Lower leg skin (tissue), 4 donors: ENCODE data around the gene GNG2. TPM values are rescaled to one million over a fixed set of nuclear protein-coding genes. Genes with fewer than 3 reads are reported as not detected.

ENCODE experiments used
- DNase-seq, 2 donors: peaks; one replicate each; pipeline ENCODE4 v3.0.0-alpha.2; 2019; ENCODE audit warnings: low spot score in 2 of 2
- H3K4me3 ChIP-seq: fragments of 200-600 bp; sonication (generic); 2 replicates; pipeline ENCODE4 v1.5.1; 2017; ENCODE audit warnings: mild to moderate bottlenecking, low read depth; ENCODE audit not compliant: poor library complexity, severe bottlenecking
- POLR2A ChIP-seq, 2 donors: fragments of 450-650 bp; IDR thresholded peaks; one replicate each; pipeline ENCODE4 v1.6.1; 2016 to 2017; ENCODE audit warnings: antibody characterized with exemption in 2 of 2, mild to moderate bottlenecking in 1 of 2, moderate library complexity in 1 of 2
- WGBS, 2 donors: methylation state at CpG; one replicate each; pipeline ENCODE4 v1.1.5; 2018; 5-methylcytosine and 5-hydroxymethylcytosine counted together
- intact Hi-C: fragments of 100-400 bp; cut with DNase I; formaldehyde crosslinking; loops from one replicate; pipeline ENCODE4 v1.15.0; 2023; ENCODE audit warnings: low total_unique reads
- total RNA-seq, 4 donors: library from RNA; depleted of rRNA; stranded (reverse); fragments of >200 nt; gene quantifications; one replicate each; pipeline ENCODE4 v1.1.0, GENCODE V29; 2016
- TF ChIP-seq, protein P1 (sequence below), 3 donors: fragments of 450-650 bp; IDR thresholded peaks; one replicate each; pipeline ENCODE4 v1.5.1; 2016; ENCODE audit warnings: antibody characterized with exemption in 3 of 3, mild to moderate bottlenecking in 3 of 3, moderate library complexity in 2 of 3

Gene GNG2
- total RNA-seq, 4 donors from 2014 or later, result 4.0 to 6.6 (median 5.0) TPM

DNA sequence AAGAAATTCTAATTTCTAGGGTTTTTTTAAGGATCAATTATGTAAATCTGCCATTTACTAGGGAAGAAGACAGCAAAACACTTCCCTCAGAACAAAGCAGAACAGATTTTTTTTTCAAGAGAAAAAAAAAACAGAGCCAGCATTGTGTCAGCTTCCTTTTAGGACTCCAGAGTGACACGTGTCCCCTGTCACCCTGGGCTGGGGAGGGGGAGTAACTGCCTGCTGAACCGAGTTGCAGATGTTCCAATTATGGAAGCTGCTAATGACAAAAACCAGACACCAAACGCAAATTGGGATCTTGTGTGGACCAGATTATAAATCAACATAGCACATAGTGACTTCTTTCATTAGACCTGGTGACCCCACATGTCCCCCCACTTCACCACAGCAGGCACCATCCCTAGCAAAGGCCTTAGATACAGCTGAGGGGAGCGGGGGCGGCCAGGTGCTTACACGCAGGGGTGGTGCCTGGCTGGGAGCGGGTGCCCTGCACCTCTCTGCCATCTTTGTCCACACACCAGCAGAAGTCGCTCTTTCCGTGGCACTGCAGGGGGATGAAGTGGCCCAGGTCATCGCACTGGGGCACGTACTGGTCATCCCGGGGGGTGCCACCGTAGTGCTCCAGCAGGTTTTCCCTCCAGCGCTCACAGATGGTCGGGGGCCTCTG is 154.3 kb downstream of the GNG2 start:
- no peak for TF ChIP-seq POLR2A (IDR thresholded peaks at IDR 0.05)
- TF ChIP-seq, protein P1, sequence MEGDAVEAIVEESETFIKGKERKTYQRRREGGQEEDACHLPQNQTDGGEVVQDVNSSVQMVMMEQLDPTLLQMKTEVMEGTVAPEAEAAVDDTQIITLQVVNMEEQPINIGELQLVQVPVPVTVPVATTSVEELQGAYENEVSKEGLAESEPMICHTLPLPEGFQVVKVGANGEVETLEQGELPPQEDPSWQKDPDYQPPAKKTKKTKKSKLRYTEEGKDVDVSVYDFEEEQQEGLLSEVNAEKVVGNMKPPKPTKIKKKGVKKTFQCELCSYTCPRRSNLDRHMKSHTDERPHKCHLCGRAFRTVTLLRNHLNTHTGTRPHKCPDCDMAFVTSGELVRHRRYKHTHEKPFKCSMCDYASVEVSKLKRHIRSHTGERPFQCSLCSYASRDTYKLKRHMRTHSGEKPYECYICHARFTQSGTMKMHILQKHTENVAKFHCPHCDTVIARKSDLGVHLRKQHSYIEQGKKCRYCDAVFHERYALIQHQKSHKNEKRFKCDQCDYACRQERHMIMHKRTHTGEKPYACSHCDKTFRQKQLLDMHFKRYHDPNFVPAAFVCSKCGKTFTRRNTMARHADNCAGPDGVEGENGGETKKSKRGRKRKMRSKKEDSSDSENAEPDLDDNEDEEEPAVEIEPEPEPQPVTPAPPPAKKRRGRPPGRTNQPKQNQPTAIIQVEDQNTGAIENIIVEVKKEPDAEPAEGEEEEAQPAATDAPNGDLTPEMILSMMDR (IDR thresholded peaks at IDR 0.05), result no peak
- intact Hi-C loops, result no loop called here
- DNase-seq, result no peak
- H3K4me3 ChIP-seq, result no peak overlapping the region
- WGBS, 2 donors, result 74 to 77% methylated on average over 13 to 15 of the region's 15 CpGs

DNA sequence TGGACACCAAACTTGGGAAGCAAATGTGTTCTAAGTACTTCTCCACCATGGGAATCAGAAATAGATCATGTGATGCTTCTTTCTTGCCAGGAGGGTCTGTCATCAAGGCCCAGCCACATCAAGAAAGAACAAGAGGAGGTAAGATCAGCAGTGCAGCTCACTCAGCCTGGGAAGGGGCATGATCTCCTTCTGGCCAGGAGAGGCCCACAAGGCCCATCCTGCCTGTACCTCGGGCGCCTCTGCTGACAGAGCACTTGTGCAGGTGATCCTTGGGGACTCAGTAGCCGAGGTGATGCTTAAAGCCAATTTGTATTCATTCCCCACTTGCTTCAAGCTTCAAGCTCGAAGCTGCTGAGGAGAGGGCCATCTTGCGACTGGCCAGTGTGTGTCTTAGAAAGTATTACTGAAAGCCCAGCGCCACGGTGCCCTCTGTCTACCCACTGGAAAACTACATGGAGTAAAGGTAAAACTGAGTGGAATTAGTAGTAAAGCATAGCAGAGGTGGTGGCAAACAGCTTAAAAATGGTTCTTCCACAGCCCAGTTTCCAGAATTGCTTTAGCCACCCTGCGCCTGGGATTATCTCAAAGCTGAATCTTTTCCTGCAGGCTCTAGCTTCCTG is 155.1 kb downstream of the GNG2 start:
- no peak for DNase-seq
- H3K4me3 ChIP-seq, result no peak overlapping the region
- intact Hi-C loops, result no loop called here
- TF ChIP-seq POLR2A (IDR thresholded peaks at IDR 0.05), result no peak
- TF ChIP-seq, protein P1 (IDR thresholded peaks at IDR 0.05), result no peak
- WGBS, 2 donors, result 76 to 80% methylated on average over 8 of the region's 8 CpGs

DNA sequence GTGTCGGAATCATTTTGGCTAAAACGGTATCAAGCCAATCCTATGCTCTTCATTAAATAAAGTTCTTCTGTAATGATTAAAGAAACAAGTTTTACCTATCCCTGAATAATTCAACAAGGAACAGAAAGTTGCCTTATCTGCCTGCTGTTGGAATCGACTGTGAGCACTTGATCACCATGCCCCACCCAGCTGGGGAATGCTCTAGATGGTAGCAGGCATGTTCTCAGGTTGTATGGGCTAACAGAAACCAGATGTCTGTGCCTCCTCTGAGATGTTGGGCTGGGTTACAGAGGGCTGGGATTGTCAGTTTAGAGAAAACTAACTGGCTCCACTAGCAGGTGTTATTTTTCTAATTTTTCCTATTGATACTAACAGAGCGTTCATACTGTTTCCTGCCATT is 157.8 kb downstream of the GNG2 start:
- no peak overlapping the region for H3K4me3 ChIP-seq
- TF ChIP-seq POLR2A (IDR thresholded peaks at IDR 0.05), result no peak
- TF ChIP-seq, protein P1 (IDR thresholded peaks at IDR 0.05), result no peak
- intact Hi-C loops, result no loop called here
- DNase-seq, result no peak
- 71 to 74% methylated on average over 4 of the region's 4 CpGs for WGBS, 2 donors

DNA sequence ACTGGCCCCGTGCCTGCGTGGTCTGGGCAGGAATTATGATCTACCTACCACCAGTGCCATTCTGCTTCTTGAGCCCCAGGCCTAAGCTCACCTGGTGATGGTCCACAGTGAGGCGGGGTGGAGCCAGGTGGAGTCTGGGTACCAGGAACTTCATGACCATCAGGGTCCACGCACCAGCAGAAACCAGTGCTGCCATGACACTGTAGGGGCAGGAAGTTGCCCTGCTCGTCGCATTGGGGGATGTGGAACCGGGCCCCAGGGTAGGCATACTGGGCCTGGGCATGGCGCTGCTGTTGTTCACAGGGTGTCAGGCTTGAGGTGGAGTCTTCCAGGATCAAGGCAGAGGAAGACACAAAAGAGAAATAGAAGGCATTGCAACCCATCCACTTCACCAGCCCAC is 158.6 kb downstream of the GNG2 start:
- TF ChIP-seq POLR2A (IDR thresholded peaks at IDR 0.05), result no peak
- TF ChIP-seq, protein P1 (IDR thresholded peaks at IDR 0.05), result no peak
- intact Hi-C loops, result no loop called here
- DNase-seq, result no peak
- WGBS, 2 donors, result 94 to 98% methylated on average over 8 of the region's 8 CpGs
- no peak overlapping the region for H3K4me3 ChIP-seq

Other genes starting within 250 kb of the GNG2 start
- 100 to 1,000 TPM; 144 to 203 (median 152) TPM for gene FRMD6, start 208.7 kb upstream of the GNG2 start, total RNA-seq
- 10 to 100 TPM; 32.5 to 48.0 (median 40.6) TPM for gene RTRAF, start 128.9 kb downstream of the GNG2 start, total RNA-seq
- gene NID2, start 208.4 kb downstream of the GNG2 start, total RNA-seq, result 1 to 10 TPM in 2 of 4 donors, under 1 TPM in 2; 0.17 to 3.0 (median 1.1) TPM